GM23338 (cell line): ENCODE data around the gene GPR22. TPM values are rescaled to one million over a fixed set of nuclear protein-coding genes. Genes with fewer than 3 reads are reported as not detected.

Source experiments
- ATAC-seq: fragments of 200-7000 bp; cut with Tn5 transposase; 3 replicates; pipeline ENCODE4 v1.9.1; 2020
- DNase-seq: peaks from one replicate; pipeline ENCODE4 v3.0.0-alpha.2; 2015; ENCODE audit warnings: low spot score
- H2AFZ ChIP-seq: fragments of 200-600 bp; sonication (generic); 2 replicates; pipeline ENCODE4 v1.8.0; 2016; ENCODE audit warnings: antibody characterized with exemption, mild to moderate bottlenecking, moderate library complexity
- H3F3A ChIP-seq: fragments of 200-600 bp; sonication (generic); replicated peaks from 2 replicates; pipeline ENCODE4 v1.8.0; 2017; ENCODE audit warnings: antibody characterized with exemption, mixed run types, low read depth
- H3K27ac ChIP-seq: fragments of 200-600 bp; sonication (generic); 2 replicates; pipeline ENCODE4 v1.6.1; 2016; ENCODE audit warnings: low read depth
- H3K27me3 ChIP-seq: fragments of 200-600 bp; sonication (generic); 2 replicates; pipeline ENCODE4 v1.8.0; 2016; ENCODE audit warnings: mild to moderate bottlenecking, mixed run types, moderate library complexity; ENCODE audit not compliant: insufficient read depth
- H3K36me3 ChIP-seq: fragments of 200-600 bp; sonication (generic); 2 replicates; pipeline ENCODE4 v1.8.0; 2016; ENCODE audit warnings: mild to moderate bottlenecking; ENCODE audit not compliant: insufficient read depth
- H3K4me1 ChIP-seq: fragments of 200-600 bp; sonication (generic); 2 replicates; pipeline ENCODE4 v1.8.0; 2016; ENCODE audit warnings: mild to moderate bottlenecking, moderate library complexity; ENCODE audit not compliant: insufficient read depth
- H3K4me2 ChIP-seq: fragments of 200-600 bp; sonication (generic); 2 replicates; pipeline ENCODE4 v1.7.1; 2017; ENCODE audit warnings: mixed run types
- H3K4me3 ChIP-seq: fragments of 200-600 bp; sonication (generic); 2 replicates; pipeline ENCODE4 v1.6.1; 2016; ENCODE audit warnings: mixed run types
- H3K79me2 ChIP-seq: fragments of 200-600 bp; sonication (generic); replicated peaks from 2 replicates; pipeline ENCODE4 v1.8.0; 2017; ENCODE audit warnings: mild to moderate bottlenecking; ENCODE audit not compliant: insufficient read depth
- H3K9me2 ChIP-seq: fragments of 200-600 bp; sonication (generic); 2 replicates; pipeline ENCODE4 v1.8.0; 2017; ENCODE audit not compliant: insufficient read depth
- H4K20me1 ChIP-seq: fragments of 200-600 bp; sonication (generic); replicated peaks from 2 replicates; pipeline ENCODE4 v1.8.0; 2017; ENCODE audit warnings: mild to moderate bottlenecking; ENCODE audit not compliant: insufficient read depth
- H3K27ac Mint-ChIP-seq: 2 replicates; pipeline ENCODE4 v1.8.0; 2020; ENCODE audit warnings: inconsistent platforms, mild to moderate bottlenecking, moderate library complexity, mixed read lengths
- H3K27me3 Mint-ChIP-seq: 3 replicates; pipeline ENCODE4 v1.8.0; 2022; ENCODE audit warnings: low read depth, mild to moderate bottlenecking, moderate library complexity, mixed read lengths, inconsistent platforms; ENCODE audit not compliant: insufficient read depth, poor library complexity
- H3K36me3 Mint-ChIP-seq: 3 replicates; pipeline ENCODE4 v1.8.0; 2021; ENCODE audit warnings: low read depth, mild to moderate bottlenecking, inconsistent platforms, moderate library complexity, mixed read lengths
- H3K4me1 Mint-ChIP-seq: 3 replicates; pipeline ENCODE4 v1.8.0; 2020; ENCODE audit warnings: mild to moderate bottlenecking, inconsistent platforms, mixed read lengths
- H3K4me3 Mint-ChIP-seq: 3 replicates; pipeline ENCODE4 v1.8.0; 2021; ENCODE audit warnings: moderate library complexity, mild to moderate bottlenecking, inconsistent platforms, mixed read lengths
- H3K9me3 Mint-ChIP-seq: 3 replicates; pipeline ENCODE4 v1.8.0; 2020; ENCODE audit warnings: moderate library complexity, mild to moderate bottlenecking, inconsistent platforms, mixed read lengths
- CREB1 ChIP-seq: fragments of 250-450 bp; sonication (Bioruptor Pico); IDR thresholded peaks from 2 replicates; pipeline ENCODE4 v1.5.0; 2020; ENCODE audit warnings: low read depth, mild to moderate bottlenecking, moderate library complexity
- ETS1 ChIP-seq: IDR thresholded peaks from 2 replicates; pipeline ENCODE4 v1.6.1; 2016; ENCODE audit warnings: antibody characterized with exemption
- EZH2 ChIP-seq: fragments of 200-600 bp; sonication (generic); IDR thresholded peaks from one replicate; pipeline ENCODE4 v1.8.0; 2017; ENCODE audit warnings: antibody characterized with exemption, mild to moderate bottlenecking, low read depth; ENCODE audit not compliant: unreplicated experiment
- EZH2phosphoT487 ChIP-seq: fragments of 200-600 bp; sonication (generic); IDR thresholded peaks from one replicate; pipeline ENCODE4 v1.8.1; 2018; ENCODE audit warnings: antibody characterized with exemption; ENCODE audit not compliant: unreplicated experiment
- JUNB ChIP-seq: IDR thresholded peaks from one replicate; pipeline ENCODE4 v1.6.1; 2016; ENCODE audit warnings: antibody characterized with exemption; ENCODE audit not compliant: unreplicated experiment
- NANOG ChIP-seq: IDR thresholded peaks from 2 replicates; pipeline ENCODE4 v1.6.1; 2016; ENCODE audit warnings: antibody characterized with exemption, borderline replicate concordance
- POLR2AphosphoS5 ChIP-seq: IDR thresholded peaks from 2 replicates; pipeline ENCODE4 v1.6.1; 2016; ENCODE audit warnings: antibody characterized with exemption, low read depth
- REST ChIP-seq: IDR thresholded peaks from one replicate; pipeline ENCODE4 v1.6.1; 2018; ENCODE audit warnings: antibody characterized with exemption; ENCODE audit not compliant: unreplicated experiment
- STAT1 ChIP-seq: IDR thresholded peaks from one replicate; pipeline ENCODE4 v1.6.1; 2016; ENCODE audit warnings: antibody characterized with exemption; ENCODE audit not compliant: unreplicated experiment
- ZNF114 ChIP-seq: fragments of 250-450 bp; sonication (Bioruptor Pico); IDR thresholded peaks from 2 replicates; pipeline ENCODE4 v1.5.0; 2020; ENCODE audit warnings: mild to moderate bottlenecking, moderate library complexity
- ZNF331 ChIP-seq: fragments of 250-450 bp; sonication (Bioruptor Pico); IDR thresholded peaks from 2 replicates; pipeline ENCODE4 v1.5.0; 2020; ENCODE audit warnings: low read depth, mild to moderate bottlenecking, moderate library complexity
- ZNF462 ChIP-seq: fragments of 250-450 bp; sonication (Bioruptor Pico); IDR thresholded peaks from 2 replicates; pipeline ENCODE4 v1.5.0; 2020; ENCODE audit warnings: mild to moderate bottlenecking, moderate library complexity
- polyA plus RNA-seq: library from polyadenylated mRNA; unstranded; fragments of >200 nt; fragmentation: Nextera tagmentation; extraction: Ambion mirVana; gene quantifications from 2 replicates; pipeline ENCODE4 v1.2.1, GENCODE V29; 2016
- total RNA-seq: library from RNA; depleted of rRNA; stranded (reverse); fragments of >200 nt; shearing (Covaris generic); gene quantifications from 2 replicates; pipeline ENCODE4 v1.2.3, GENCODE V29; 2014

Gene GPR22
- total and polyA plus RNA-seq, 2 experiments from 2014 or later = 3.4 TPM; not detected in 1

GRCh38 chr7:107494315-107494751 is 24.5 kb downstream of the GPR22 start:
- Mint-ChIP-seq H3K27ac (no peak overlapping the region), H3K9me3 (0 out of 3 replicates have a peak, but pooled peaks cover 4% of the 10 kb centered on the region), H3K4me1 (peaks cover 6% of the 10 kb centered on the region; the same call in 2 of the 3 replicates), H3K27me3 (no peaks in the 10 kb centered on the region), H3K36me3 (peaks cover 5% of the 10 kb centered on the region; the same call in 1 of the 3 replicates), H3K4me3 (no peak overlapping the region)
- no peak for DNase-seq
- Histone ChIP-seq H3K4me1 (no peaks in the 10 kb centered on the region), H3K9me2 (no peaks in the 10 kb centered on the region), H3K4me3 (no peak overlapping the region), H3K27ac (no peak overlapping the region), H3K27me3 (no peaks in the 10 kb centered on the region), H3K36me3 (no peaks in the 10 kb centered on the region), H3K79me2 (peaks cover 43% of the 10 kb centered on the region), H4K20me1 (no peaks in the 10 kb centered on the region), H3K4me2 (no peak overlapping the region), H2AFZ (no peak overlapping the region), H3F3A (no peaks in the 10 kb centered on the region)
- no peak for ATAC-seq
- no peak for TF ChIP-seq EZH2phosphoT487

- no peak overlapping the region for H2AFZ ChIP-seq
- H3K36me3 Mint-ChIP-seq = peaks cover 5% of the 10 kb centered on the region; the same call in 1 of the 3 replicates
- H3K9me3 Mint-ChIP-seq = 0 out of 3 replicates have a peak, but pooled peaks cover 4% of the 10 kb centered on the region
- H3K4me1 ChIP-seq = no peaks in the 10 kb centered on the region
- H4K20me1 ChIP-seq = no peaks in the 10 kb centered on the region
- H3K27ac ChIP-seq = no peak overlapping the region
- H3K4me2 ChIP-seq = no peak overlapping the region
- H3F3A ChIP-seq = no peaks in the 10 kb centered on the region
- no peaks in the 10 kb centered on the region for H3K9me2 ChIP-seq
- DNase-seq (no peak), ATAC-seq (no peak)
- H3K4me1 Mint-ChIP-seq = peaks cover 6% of the 10 kb centered on the region; the same call in 2 of the 3 replicates
- no peaks in the 10 kb centered on the region for H3K27me3 ChIP-seq
- no peak overlapping the region for H3K4me3 ChIP-seq
- H3K27me3 Mint-ChIP-seq = no peaks in the 10 kb centered on the region
- H3K27ac Mint-ChIP-seq = peak overlapping the region; percentile 42; the same call in 1 of the 2 replicates
- H3K36me3 ChIP-seq = no peaks in the 10 kb centered on the region
- no peak overlapping the region for H3K4me3 Mint-ChIP-seq
- H3K79me2 ChIP-seq = peaks cover 43% of the 10 kb centered on the region
- TF ChIP-seq STAT1 = no peak
- no peak for TF ChIP-seq NANOG
- no peak for TF ChIP-seq EZH2
- no peak for TF ChIP-seq ZNF462
- TF ChIP-seq JUNB = no peak
- TF ChIP-seq REST = no peak
- TF ChIP-seq ETS1 = no peak
- TF ChIP-seq ZNF114 = no peak
- TF ChIP-seq ZNF331 (CRISPR knock-in tag) = no peak
- TF ChIP-seq POLR2AphosphoS5 = no peak
- TF ChIP-seq EZH2phosphoT487 = no peak
- TF ChIP-seq CREB1 (CRISPR knock-in tag) = no peak
These were observed 25.0 kb downstream of the GPR22 start for GRCh38 chr7:107494884-107495283.
